HepG2 (cell line): ENCODE results near the gene SRCIN1. TPM values are rescaled to one million over a fixed set of nuclear protein-coding genes. Genes with fewer than 3 reads are reported as not detected.

ENCODE experiments used
- AGO2 ChIP-seq: fragments of 200-400 bp; formaldehyde crosslinking; optimal IDR thresholded peaks from 2 replicates; pipeline ENCODE3; 2017; ENCODE audit warnings: mild to moderate bottlenecking, low read depth, low read length, moderate library complexity
- DPF2 ChIP-seq: sonication (generic); formaldehyde crosslinking; IDR thresholded peaks from 2 replicates; pipeline ENCODE4 v1.4.0; 2020; ENCODE audit warnings: mild to moderate bottlenecking, low read depth, missing genetic modification reagents, borderline replicate concordance
- HOXA3 ChIP-seq: sonication (generic); formaldehyde crosslinking; IDR thresholded peaks from 2 replicates; pipeline ENCODE4 v1.5.0; 2020; ENCODE audit warnings: missing genetic modification reagents
- JUND ChIP-seq: sonication (generic); formaldehyde crosslinking; IDR thresholded peaks from 2 replicates; pipeline ENCODE4 v1.8.0; 2022; ENCODE audit warnings: mild to moderate bottlenecking, missing genetic modification reagents
- LCORL ChIP-seq, 2 experiments: fragments of 450-650 bp in 1 of 2; sonication (generic) in 1 of 2; formaldehyde crosslinking in 1 of 2; IDR thresholded peaks; 2 replicates each; pipeline versions ENCODE4 v1.5.0 to v1.6.1; 2017 to 2020; ENCODE audit warnings: antibody characterized with exemption in 1 of 2, missing genetic modification reagents in 1 of 2
- LRRFIP1 ChIP-seq: sonication (generic); formaldehyde crosslinking; conservative IDR thresholded peaks from 2 replicates; pipeline ENCODE4 v1.4.0; 2020; ENCODE audit warnings: missing genetic modification reagents
- MED8 ChIP-seq: sonication (generic); formaldehyde crosslinking; IDR thresholded peaks from 2 replicates; pipeline ENCODE4 v1.8.1; 2023; ENCODE audit warnings: mild to moderate bottlenecking, missing genetic modification reagents; ENCODE audit not compliant: insufficient replicate concordance
- NPAS2 ChIP-seq: sonication (generic); formaldehyde crosslinking; IDR thresholded peaks from 2 replicates; pipeline ENCODE4 v1.8.0; 2022; ENCODE audit warnings: mild to moderate bottlenecking, missing genetic modification reagents, borderline replicate concordance
- POGZ ChIP-seq: sonication (generic); formaldehyde crosslinking; IDR thresholded peaks from 2 replicates; pipeline ENCODE4 v1.4.0; 2020; ENCODE audit warnings: mild to moderate bottlenecking, missing genetic modification reagents
- PRDM4 ChIP-seq: sonication (generic); formaldehyde crosslinking; IDR thresholded peaks from 2 replicates; pipeline ENCODE4 v1.9.0; 2021; ENCODE audit warnings: missing genetic modification reagents, borderline replicate concordance
- SMAD3 ChIP-seq: sonication (generic); formaldehyde crosslinking; IDR thresholded peaks from 2 replicates; pipeline ENCODE4 v1.4.0; 2020; ENCODE audit warnings: missing genetic modification reagents
- SMYD3 ChIP-seq: sonication (generic); formaldehyde crosslinking; IDR thresholded peaks from 2 replicates; pipeline ENCODE4 v1.8.1; 2023; ENCODE audit warnings: mild to moderate bottlenecking, missing genetic modification reagents
- THAP11 ChIP-seq: IDR thresholded peaks from 2 replicates; pipeline ENCODE4 v1.6.1; 2016; ENCODE audit warnings: missing biosample characterization, missing genetic modification reagents
- TOE1 ChIP-seq: sonication (generic); formaldehyde crosslinking; IDR thresholded peaks from 2 replicates; pipeline ENCODE4 v1.4.0; 2020; ENCODE audit warnings: mild to moderate bottlenecking, missing genetic modification reagents
- ZEB1 ChIP-seq: IDR thresholded peaks from 2 replicates; pipeline ENCODE4 v1.6.1; 2012; ENCODE audit warnings: mild to moderate bottlenecking, low read depth, inconsistent platforms; ENCODE audit not compliant: insufficient replicate concordance
- ZFYVE20 ChIP-seq: sonication (generic); formaldehyde crosslinking; IDR thresholded peaks from 2 replicates; pipeline ENCODE4 v1.8.0; 2023; ENCODE audit warnings: low read depth, mild to moderate bottlenecking, moderate library complexity, missing genetic modification reagents, borderline replicate concordance
- ZNF709 ChIP-seq: sonication (generic); formaldehyde crosslinking; IDR thresholded peaks from 2 replicates; pipeline ENCODE4 v1.5.0; 2020; ENCODE audit warnings: mild to moderate bottlenecking, missing genetic modification reagents
- ZNF713 ChIP-seq: sonication (generic); formaldehyde crosslinking; IDR thresholded peaks from 2 replicates; pipeline ENCODE4 v1.4.0; 2020; ENCODE audit warnings: mild to moderate bottlenecking, missing genetic modification reagents
- polyA plus RNA-seq, 8 experiments: library from polyadenylated mRNA; depleted of rRNA in 3 of 8; stranded (reverse) in 7 of 8; unstranded in 1 of 8; fragments of >200 nt; fragmentation: Illumina TruSeq in 4 of 8; extraction: Trizol in 4 of 8; gene quantifications; 2 replicates each; pipeline versions ENCODE4 v1.2.1 to v1.2.3, GENCODE V29; 2011 to 2016; ENCODE audit warnings: low read depth in 4 of 8, missing spikeins in 1 of 8, mixed read lengths in 1 of 8; ENCODE audit not compliant: insufficient read depth in 1 of 8
- total RNA-seq, 5 experiments: library from RNA; depleted of rRNA; stranded (reverse); fragments of >200 nt; fragmentation: Illumina TruSeq; extraction: Trizol; gene quantifications; 2 replicates each; pipeline ENCODE4 v1.2.3, GENCODE V29; 2016; ENCODE audit warnings: low read depth in 1 of 5
- TF ChIP-seq, protein P1 (sequence below): sonication (generic); formaldehyde crosslinking; IDR thresholded peaks from 2 replicates; pipeline ENCODE4 v1.4.0; 2020; ENCODE audit warnings: missing genetic modification reagents, borderline replicate concordance

Gene SRCIN1
- total and polyA plus RNA-seq, 2 of the 13 experiments (the other 11 are each of a cell fraction or from before 2014, with no cell fraction given), result 1.2 to 9.6 TPM

DNA sequence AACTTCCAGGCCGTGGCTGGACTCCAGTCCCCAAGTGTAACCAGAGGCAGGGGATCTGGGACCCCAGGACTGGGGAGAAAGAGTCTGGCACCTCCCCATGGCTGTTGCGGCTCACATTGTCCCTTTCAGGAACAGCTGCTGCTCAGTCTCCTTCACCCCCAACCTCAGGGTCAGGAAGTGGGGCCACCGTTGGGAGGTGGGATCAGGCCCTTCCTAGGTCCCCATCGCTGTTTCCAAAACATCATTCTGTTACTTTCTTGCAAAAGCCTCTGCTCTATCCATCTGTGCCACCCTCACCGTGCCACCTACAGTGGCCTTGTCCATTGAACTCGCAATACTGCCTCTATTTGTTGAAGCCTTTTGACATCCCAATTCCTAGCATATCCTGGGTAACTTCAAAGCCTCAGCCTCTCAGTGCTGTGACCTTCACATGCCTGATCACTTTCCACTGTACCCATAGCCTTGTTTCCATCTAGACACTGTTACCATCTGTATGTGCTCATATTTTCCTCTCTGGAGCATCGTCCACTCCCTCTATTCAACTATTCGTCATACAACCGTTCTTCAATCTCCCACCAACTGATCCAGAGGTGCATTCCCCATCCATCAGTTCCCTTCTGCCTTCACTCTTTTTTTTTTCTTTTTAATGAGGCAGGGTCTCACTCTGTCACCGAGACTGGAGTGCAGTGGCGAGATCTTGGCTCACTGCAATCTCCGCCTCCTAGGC, 15.0 kb upstream of the SRCIN1 start (continued):
- TF ChIP-seq THAP11 (peak; percentile 83), NPAS2 (CRISPR knock-in tag) (no peak), POGZ (CRISPR knock-in tag) (peak; percentile 59; the same call in 1 of the 2 replicates), AGO2 (no peak), SMAD3 (CRISPR knock-in tag) (peak; percentile 99; the same call in 1 of the 2 replicates), JUND (CRISPR knock-in tag) (peak; percentile 84), LCORL (IDR thresholded peaks at IDR 0.05) (peak; percentile 97), LCORL (CRISPR knock-in tag; IDR thresholded peaks at IDR 0.05) (peak; percentile 98), LRRFIP1 (CRISPR knock-in tag) (no peak), MED8 (peak; percentile 87), DPF2 (CRISPR knock-in tag) (peak; percentile 99), HOXA3 (CRISPR knock-in tag) (peak; percentile 89), ZFYVE20 (no peak), ZNF713 (0 out of 2 replicates have a peak, but pooled peaks have one; percentile 39), PRDM4 (CRISPR knock-in tag) (no peak), TOE1 (peak; percentile 93), ZNF709 (CRISPR knock-in tag) (peak; percentile 82), SMYD3 (CRISPR knock-in tag) (no peak), ZEB1 (no peak)
- TF ChIP-seq, protein P1, sequence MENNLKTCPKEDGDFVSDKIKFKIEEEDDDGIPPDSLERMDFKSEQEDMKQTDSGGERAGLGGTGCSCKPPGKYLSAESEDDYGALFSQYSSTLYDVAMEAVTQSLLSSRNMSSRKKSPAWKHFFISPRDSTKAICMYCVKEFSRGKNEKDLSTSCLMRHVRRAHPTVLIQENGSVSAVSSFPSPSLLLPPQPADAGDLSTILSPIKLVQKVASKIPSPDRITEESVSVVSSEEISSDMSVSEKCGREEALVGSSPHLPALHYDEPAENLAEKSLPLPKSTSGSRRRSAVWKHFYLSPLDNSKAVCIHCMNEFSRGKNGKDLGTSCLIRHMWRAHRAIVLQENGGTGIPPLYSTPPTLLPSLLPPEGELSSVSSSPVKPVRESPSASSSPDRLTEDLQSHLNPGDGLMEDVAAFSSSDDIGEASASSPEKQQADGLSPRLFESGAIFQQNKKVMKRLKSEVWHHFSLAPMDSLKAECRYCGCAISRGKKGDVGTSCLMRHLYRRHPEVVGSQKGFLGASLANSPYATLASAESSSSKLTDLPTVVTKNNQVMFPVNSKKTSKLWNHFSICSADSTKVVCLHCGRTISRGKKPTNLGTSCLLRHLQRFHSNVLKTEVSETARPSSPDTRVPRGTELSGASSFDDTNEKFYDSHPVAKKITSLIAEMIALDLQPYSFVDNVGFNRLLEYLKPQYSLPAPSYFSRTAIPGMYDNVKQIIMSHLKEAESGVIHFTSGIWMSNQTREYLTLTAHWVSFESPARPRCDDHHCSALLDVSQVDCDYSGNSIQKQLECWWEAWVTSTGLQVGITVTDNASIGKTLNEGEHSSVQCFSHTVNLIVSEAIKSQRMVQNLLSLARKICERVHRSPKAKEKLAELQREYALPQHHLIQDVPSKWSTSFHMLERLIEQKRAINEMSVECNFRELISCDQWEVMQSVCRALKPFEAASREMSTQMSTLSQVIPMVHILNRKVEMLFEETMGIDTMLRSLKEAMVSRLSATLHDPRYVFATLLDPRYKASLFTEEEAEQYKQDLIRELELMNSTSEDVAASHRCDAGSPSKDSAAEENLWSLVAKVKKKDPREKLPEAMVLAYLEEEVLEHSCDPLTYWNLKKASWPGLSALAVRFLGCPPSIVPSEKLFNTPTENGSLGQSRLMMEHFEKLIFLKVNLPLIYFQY (CRISPR knock-in tag), result 0 out of 2 replicates have a peak, but pooled peaks have one; percentile 75
